ENCODE measurements around the gene AFMID.

Gene AFMID

DNA sequence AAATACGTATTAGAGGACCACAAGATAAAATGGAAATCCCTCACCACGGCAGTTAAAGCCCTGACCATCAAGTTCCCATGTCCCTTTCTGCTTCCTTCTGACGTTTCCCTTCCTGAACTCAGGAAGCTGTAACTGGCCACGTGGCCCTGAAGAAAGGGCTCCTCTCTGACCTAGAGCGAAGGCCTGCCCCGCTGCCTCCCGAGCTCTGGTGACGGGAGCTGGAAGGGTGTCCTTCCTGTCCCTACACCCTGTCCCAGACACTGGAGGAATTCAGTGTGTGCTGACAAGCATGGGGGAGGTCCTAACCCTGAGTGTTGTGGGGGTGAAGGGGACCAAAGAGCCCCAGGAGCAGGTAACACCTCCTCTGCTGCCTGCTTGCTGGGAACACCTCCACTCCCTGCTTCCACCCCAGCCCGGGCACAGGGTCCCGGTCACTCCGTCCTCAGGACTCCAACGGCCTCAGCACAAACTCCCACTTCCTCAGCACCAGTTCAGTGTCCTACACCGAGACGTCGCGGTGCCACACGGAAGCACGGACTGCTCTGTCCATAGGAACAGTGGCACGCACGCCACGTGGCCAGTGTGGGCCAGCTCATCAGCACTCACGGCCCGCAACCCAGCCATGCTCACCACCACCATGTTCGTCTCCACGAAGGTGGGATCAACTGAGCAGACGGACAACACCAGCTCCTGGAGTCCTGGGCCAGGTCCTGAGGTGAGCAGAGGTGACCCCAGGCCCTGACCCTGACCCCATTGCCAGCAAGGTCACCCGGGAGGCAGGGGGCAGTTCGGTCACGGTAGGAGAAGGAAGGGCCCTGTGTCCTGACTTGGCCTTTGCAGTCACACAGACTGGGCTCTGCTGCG is 61.1 kb downstream of the AFMID start:
- no peak overlapping the region for H2AK5ac ChIP-seq (ENCODE audit: low read length, severe bottlenecking)
- no peaks in the 10 kb centered on the region for H3K79me1 ChIP-seq (replicated peaks; ENCODE audit: low read length, poor library complexity, severe bottlenecking)
- H2AFZ ChIP-seq (ENCODE audit: low read depth, low read length): no peak overlapping the region
- peak overlapping the region; percentile 83 for H4K91ac ChIP-seq (ENCODE audit: low read length)
- no peak overlapping the region for H3K23ac ChIP-seq (ENCODE audit: low read length in 2 of 2)
- H3K14ac ChIP-seq (ENCODE audit: low read length in 2 of 2): no peak overlapping the region
- H3K4me3 ChIP-seq (ENCODE audit: insufficient read depth in 1 of 2, low read depth in 1 of 2, low read length in 2 of 2): no peak overlapping the region
- peak overlapping the region; percentile 16 for H4K8ac ChIP-seq (ENCODE audit: low read length)
- no peak overlapping the region for H2BK15ac ChIP-seq (ENCODE audit: low read depth, poor library complexity, severe bottlenecking)
- 93% methylated on average over 28 of the region's 30 CpGs for WGBS
- H3K9ac ChIP-seq (ENCODE audit: low read length): no peak overlapping the region
- no peak for DNase-seq
- H3K4ac ChIP-seq (ENCODE audit: low read depth in 1 of 2, low read length in 2 of 2): no peak overlapping the region
- H3K27ac ChIP-seq (ENCODE audit: low read length, poor library complexity, severe bottlenecking): no peak overlapping the region
- peak overlapping the region; percentile 58 to 60 for H3K18ac ChIP-seq (ENCODE audit: low read depth in 1 of 2, low read length in 2 of 2)
- no peaks in the 10 kb centered on the region for H3K36me3 ChIP-seq (ENCODE audit: control insufficient read depth in 1 of 2, insufficient read depth in 2 of 2, low read depth in 1 of 2, low read length in 2 of 2)
- no peak overlapping the region for H3K4me2 ChIP-seq (ENCODE audit: low read length, poor library complexity, severe bottlenecking)
- H3K27me3 ChIP-seq (ENCODE audit: control insufficient read depth in 1 of 2, insufficient read depth in 1 of 2, low read length in 2 of 2): peaks cover 0 to 27% of the 10 kb centered on the region in 2 experiments
- peak overlapping the region; percentile 29 to 73 for H2BK12ac ChIP-seq (ENCODE audit: low read length in 2 of 2)
- H2BK5ac ChIP-seq (ENCODE audit: low read depth, low read length, poor library complexity, severe bottlenecking): no peak overlapping the region
- no peaks in the 10 kb centered on the region for H3K9me3 ChIP-seq (ENCODE audit: control insufficient read depth, low read length)
- peak overlapping the region; percentile 30 for H2BK120ac ChIP-seq (ENCODE audit: low read depth, low read length)
- peaks cover 6% of the 10 kb centered on the region for H3K4me1 ChIP-seq (ENCODE audit: control insufficient read depth, insufficient read depth, low read depth, low read length)

GRCh38 chr17:78249074-78249817 is 62.1 kb downstream of the AFMID start:
- H2AFZ ChIP-seq (ENCODE audit: low read depth, low read length): no peak overlapping the region
- no peaks in the 10 kb centered on the region for H3K9me3 ChIP-seq (ENCODE audit: control insufficient read depth, low read length)
- H3K27ac ChIP-seq (ENCODE audit: low read length, poor library complexity, severe bottlenecking): no peak overlapping the region
- peak overlapping the region; percentile 4 to 23 for H2BK12ac ChIP-seq (ENCODE audit: low read length in 2 of 2)
- no peak for DNase-seq
- H4K91ac ChIP-seq (ENCODE audit: low read length): peak overlapping the region; percentile 45
- H3K27me3 ChIP-seq (ENCODE audit: control insufficient read depth in 1 of 2, insufficient read depth in 1 of 2, low read length in 2 of 2): peaks cover 0 to 27% of the 10 kb centered on the region in 2 experiments
- H3K36me3 ChIP-seq (ENCODE audit: control insufficient read depth in 1 of 2, insufficient read depth in 2 of 2, low read depth in 1 of 2, low read length in 2 of 2): no peaks in the 10 kb centered on the region
- H3K9ac ChIP-seq (ENCODE audit: low read length): no peak overlapping the region
- no peak overlapping the region for H2BK15ac ChIP-seq (ENCODE audit: low read depth, poor library complexity, severe bottlenecking)
- H3K18ac ChIP-seq (ENCODE audit: low read depth in 1 of 2, low read length in 2 of 2): no peak overlapping the region
- H3K4me3 ChIP-seq (ENCODE audit: insufficient read depth in 1 of 2, low read depth in 1 of 2, low read length in 2 of 2): no peak overlapping the region
- H3K4ac ChIP-seq (ENCODE audit: low read depth in 1 of 2, low read length in 2 of 2): no peak overlapping the region
- H2BK120ac ChIP-seq (ENCODE audit: low read depth, low read length): no peak overlapping the region
- H2AK5ac ChIP-seq (ENCODE audit: low read length, severe bottlenecking): no peak overlapping the region
- H3K79me1 ChIP-seq (replicated peaks; ENCODE audit: low read length, poor library complexity, severe bottlenecking): peaks cover 2% of the 10 kb centered on the region
- no peak overlapping the region for H4K8ac ChIP-seq (ENCODE audit: low read length)
- H2BK5ac ChIP-seq (ENCODE audit: low read depth, low read length, poor library complexity, severe bottlenecking): no peak overlapping the region
- WGBS: 93% methylated on average over 16 of the region's 16 CpGs
- no peak overlapping the region for H3K14ac ChIP-seq (ENCODE audit: low read length in 2 of 2)
- peaks cover 10% of the 10 kb centered on the region for H3K4me1 ChIP-seq (ENCODE audit: control insufficient read depth, insufficient read depth, low read depth, low read length)
- no peak overlapping the region for H3K4me2 ChIP-seq (ENCODE audit: low read length, poor library complexity, severe bottlenecking)
- H3K23ac ChIP-seq (ENCODE audit: low read length in 2 of 2): no peak overlapping the region

GRCh38 chr17:78249818-78250806 is 63.0 kb downstream of the AFMID start:
- peaks cover 13% of the 10 kb centered on the region for H3K4me1 ChIP-seq (ENCODE audit: control insufficient read depth, insufficient read depth, low read depth, low read length)
- H4K91ac ChIP-seq (ENCODE audit: low read length): peak overlapping the region; percentile 45
- H2BK12ac ChIP-seq (ENCODE audit: low read length in 2 of 2): peak overlapping the region; percentile 0 to 83
- H3K9me3 ChIP-seq (ENCODE audit: control insufficient read depth, low read length): no peaks in the 10 kb centered on the region
- H3K9ac ChIP-seq (ENCODE audit: low read length): no peak overlapping the region
- peak overlapping the region in 1 of 2 experiments; percentile 80 for H3K18ac ChIP-seq (ENCODE audit: low read depth in 1 of 2, low read length in 2 of 2)
- H3K23ac ChIP-seq (ENCODE audit: low read length in 2 of 2): no peak overlapping the region
- DNase-seq: no peak
- H3K4ac ChIP-seq (ENCODE audit: low read depth in 1 of 2, low read length in 2 of 2): peak overlapping the region in 1 of 2 experiments; percentile 66
- no peak overlapping the region for H2AK5ac ChIP-seq (ENCODE audit: low read length, severe bottlenecking)
- peaks cover 0 to 27% of the 10 kb centered on the region in 2 experiments for H3K27me3 ChIP-seq (ENCODE audit: control insufficient read depth in 1 of 2, insufficient read depth in 1 of 2, low read length in 2 of 2)
- H3K79me1 ChIP-seq (replicated peaks; ENCODE audit: low read length, poor library complexity, severe bottlenecking): peaks cover 3% of the 10 kb centered on the region
- H3K27ac ChIP-seq (ENCODE audit: low read length, poor library complexity, severe bottlenecking): no peak overlapping the region
- no peak overlapping the region for H2BK15ac ChIP-seq (ENCODE audit: low read depth, poor library complexity, severe bottlenecking)
- H3K14ac ChIP-seq (ENCODE audit: low read length in 2 of 2): peak overlapping the region in 1 of 2 experiments; percentile 45
- no peak overlapping the region for H2BK5ac ChIP-seq (ENCODE audit: low read depth, low read length, poor library complexity, severe bottlenecking)
- H3K4me3 ChIP-seq (ENCODE audit: insufficient read depth in 1 of 2, low read depth in 1 of 2, low read length in 2 of 2): no peak overlapping the region
- H2BK120ac ChIP-seq (ENCODE audit: low read depth, low read length): peak overlapping the region; percentile 39
- H3K36me3 ChIP-seq (ENCODE audit: control insufficient read depth in 1 of 2, insufficient read depth in 2 of 2, low read depth in 1 of 2, low read length in 2 of 2): no peaks in the 10 kb centered on the region
- H2AFZ ChIP-seq (ENCODE audit: low read depth, low read length): peak overlapping the region; percentile 3
- no peak overlapping the region for H3K4me2 ChIP-seq (ENCODE audit: low read length, poor library complexity, severe bottlenecking)
- 82% methylated on average over 20 of the region's 20 CpGs for WGBS
- H4K8ac ChIP-seq (ENCODE audit: low read length): peak overlapping the region; percentile 62
